ENCODE data around the gene EVPLL. TPM values are rescaled to one million over a fixed set of nuclear protein-coding genes. Genes with fewer than 3 reads are reported as not detected.
"Not testable (repeated sequence)": the region's sequence is repeated elsewhere in the genome, so short reads cannot be mapped to it uniquely, and the experiment has no call there.

Gene EVPLL
- total RNA-seq, 1 donor from 2014 or later, result not detected

DNA sequence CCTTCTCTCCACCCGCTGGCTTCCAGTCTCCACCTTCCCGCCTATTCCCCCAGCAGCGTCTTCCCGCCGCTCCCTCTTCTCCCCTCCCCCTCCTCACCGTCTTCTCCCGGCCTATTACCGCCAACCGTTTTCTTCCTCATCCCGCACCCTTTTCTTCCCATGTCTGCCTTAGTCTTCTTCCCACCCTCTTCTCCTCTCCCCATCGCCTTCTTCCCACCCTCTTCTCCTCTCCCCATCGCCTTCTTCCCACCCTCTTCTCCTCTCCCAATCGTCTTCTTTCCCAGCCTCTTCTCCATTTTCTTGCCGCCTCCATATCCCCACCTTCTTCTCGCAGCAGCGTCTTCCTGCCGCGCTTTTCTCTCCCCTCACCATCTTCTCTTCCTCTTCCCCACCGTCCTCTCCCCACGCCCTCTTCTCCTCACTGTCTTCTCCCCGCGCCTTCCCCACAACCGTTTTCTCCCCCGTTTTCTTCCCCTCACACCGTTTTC, 33.8 kb downstream of the EVPLL start:
- intact Hi-C loops (cut with micrococcal nuclease); H3K27me3 Mint-ChIP-seq (ENCODE audit: insufficient read depth); H3K9me3 Mint-ChIP-seq; DNase-seq (ENCODE audit: low spot score); H3K36me3 Mint-ChIP-seq (ENCODE audit: low read depth): not testable (repeated sequence)
- Mint-ChIP-seq H3K27ac (peak overlapping the region; percentile 91), H3K4me1 (ENCODE audit: low read depth) (peaks cover 28% of the 10 kb centered on the region), H3K4me3 (peak overlapping the region; percentile 98)

DNA sequence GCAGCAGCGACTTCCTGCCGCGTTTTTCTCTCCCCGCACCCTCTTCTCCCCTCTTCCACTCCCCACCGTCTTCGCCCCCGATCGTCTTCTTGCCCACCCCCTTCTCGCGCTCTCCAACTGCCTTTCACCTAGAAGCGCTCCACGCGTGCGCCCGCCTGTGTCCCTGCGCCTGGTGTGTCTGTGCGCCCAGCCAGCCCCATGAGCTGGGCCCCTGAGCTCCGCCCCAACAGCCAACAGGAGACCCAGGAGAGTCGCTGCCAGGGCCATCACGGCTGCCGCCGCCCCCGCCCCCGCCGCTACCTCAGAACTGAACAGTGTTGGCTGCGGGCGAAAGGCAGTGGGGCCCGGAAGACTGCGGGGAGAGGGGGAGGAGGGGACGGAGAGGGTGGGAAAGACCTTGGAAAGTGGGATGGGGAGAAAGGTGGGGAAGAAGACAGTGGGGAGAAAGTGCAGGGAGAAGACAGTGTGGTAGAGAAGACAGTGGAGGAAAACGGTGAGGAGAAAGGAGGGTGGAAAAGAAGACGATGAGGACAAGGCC, 34.5 kb downstream of the EVPLL start:
- H3K4me1 Mint-ChIP-seq (ENCODE audit: low read depth), result peaks cover 28% of the 10 kb centered on the region
- H3K27me3 Mint-ChIP-seq (ENCODE audit: insufficient read depth); DNase-seq (ENCODE audit: low spot score); H3K9me3 Mint-ChIP-seq; H3K36me3 Mint-ChIP-seq (ENCODE audit: low read depth); H3K27ac Mint-ChIP-seq; intact Hi-C loops (cut with micrococcal nuclease): not testable (repeated sequence)
- H3K4me3 Mint-ChIP-seq, result peak overlapping the region; percentile 98

DNA sequence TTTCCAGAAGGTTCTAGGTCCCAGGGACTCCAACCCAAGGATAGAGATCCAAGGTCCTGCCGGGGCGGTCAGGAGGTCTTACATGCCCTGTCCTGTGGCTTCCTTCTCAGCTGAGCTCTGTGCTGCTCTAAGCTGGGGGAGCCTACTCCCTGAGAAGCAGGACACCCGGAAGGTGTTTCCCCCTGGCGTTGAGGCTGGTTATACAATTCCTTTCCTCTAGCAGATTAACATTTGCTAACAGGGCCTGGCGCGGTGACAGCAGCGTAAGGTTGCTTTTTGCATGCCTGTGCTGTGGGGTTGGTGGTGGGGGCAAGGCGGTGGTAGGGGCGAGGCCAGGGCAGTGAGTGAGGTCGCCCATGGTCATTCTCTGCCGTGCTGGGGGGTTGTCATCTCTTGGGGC, 43.9 kb downstream of the EVPLL start:
- DNase-seq (ENCODE audit: low spot score); H3K27me3 Mint-ChIP-seq (ENCODE audit: insufficient read depth); intact Hi-C loops (cut with micrococcal nuclease); H3K9me3 Mint-ChIP-seq; H3K4me1 Mint-ChIP-seq (ENCODE audit: low read depth); H3K36me3 Mint-ChIP-seq (ENCODE audit: low read depth); H3K27ac Mint-ChIP-seq; H3K4me3 Mint-ChIP-seq: not testable (repeated sequence)

DNA sequence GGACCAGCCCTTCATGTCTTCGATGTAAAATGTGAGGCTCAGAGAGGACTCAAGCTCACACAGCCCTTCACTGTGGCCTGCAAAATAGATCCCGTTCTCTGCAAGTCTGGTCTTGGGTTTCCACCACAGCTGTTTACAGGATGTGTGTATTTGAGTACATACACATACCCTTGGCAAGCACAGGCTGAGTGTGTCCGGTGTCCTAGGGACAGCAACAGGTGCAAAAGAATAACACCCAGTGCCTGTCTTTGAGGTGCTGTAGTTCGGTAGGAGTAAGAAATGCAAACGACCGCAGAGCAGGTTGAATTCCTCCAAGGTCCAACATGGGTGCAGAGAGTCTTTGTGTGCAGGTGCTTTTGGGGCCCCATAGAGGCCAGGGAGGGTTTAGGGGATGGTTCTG, 44.9 kb downstream of the EVPLL start:
- intact Hi-C loops (cut with micrococcal nuclease); H3K27me3 Mint-ChIP-seq (ENCODE audit: insufficient read depth); H3K4me3 Mint-ChIP-seq; H3K27ac Mint-ChIP-seq; H3K9me3 Mint-ChIP-seq; DNase-seq (ENCODE audit: low spot score); H3K36me3 Mint-ChIP-seq (ENCODE audit: low read depth); H3K4me1 Mint-ChIP-seq (ENCODE audit: low read depth): not testable (repeated sequence)

DNA sequence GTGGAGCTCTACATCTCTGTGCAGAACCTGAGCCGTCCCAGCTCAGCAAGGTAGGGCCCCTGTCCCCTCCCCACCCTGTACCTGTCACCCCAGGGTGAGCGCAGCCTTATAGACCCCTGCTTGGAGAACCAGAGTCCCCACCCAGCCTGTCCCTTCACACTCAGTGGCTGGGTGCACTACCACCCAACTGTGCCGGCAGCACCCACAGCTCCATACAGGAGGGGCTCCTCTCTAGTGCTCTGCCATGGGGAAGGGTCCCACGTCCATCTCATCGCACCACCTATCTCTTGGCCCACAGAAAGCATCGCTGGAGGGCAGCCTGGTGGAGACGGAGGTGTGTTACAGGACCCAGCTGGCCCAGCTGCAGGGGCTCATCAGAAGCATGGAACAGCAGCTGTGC, 45.4 kb downstream of the EVPLL start:
- H3K4me1 Mint-ChIP-seq (ENCODE audit: low read depth); H3K4me3 Mint-ChIP-seq; intact Hi-C loops (cut with micrococcal nuclease); H3K27me3 Mint-ChIP-seq (ENCODE audit: insufficient read depth); DNase-seq (ENCODE audit: low spot score); H3K9me3 Mint-ChIP-seq; H3K27ac Mint-ChIP-seq; H3K36me3 Mint-ChIP-seq (ENCODE audit: low read depth): not testable (repeated sequence)

DNA sequence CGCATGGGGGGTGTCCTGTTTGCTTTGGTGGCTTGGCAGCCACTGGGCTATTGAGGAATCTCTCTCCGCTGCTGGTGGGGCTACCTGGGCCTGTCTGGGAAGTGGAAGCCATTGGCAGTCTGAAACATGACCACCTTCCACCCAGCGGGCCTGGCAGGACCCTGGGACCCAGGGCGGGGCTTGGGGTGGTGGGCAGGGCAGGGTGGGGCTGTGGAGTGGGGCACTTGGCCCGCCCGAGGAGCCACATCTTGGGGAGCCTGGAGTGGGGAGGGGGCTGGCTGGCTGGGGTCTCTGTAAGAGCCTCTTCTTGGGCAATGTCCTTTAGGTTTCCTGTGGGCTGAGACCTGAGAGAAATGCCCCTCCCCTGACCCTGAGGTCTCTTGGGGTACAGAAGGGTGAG, 48.0 kb downstream of the EVPLL start:
- H3K9me3 Mint-ChIP-seq; H3K4me3 Mint-ChIP-seq; H3K36me3 Mint-ChIP-seq (ENCODE audit: low read depth); intact Hi-C loops (cut with micrococcal nuclease); DNase-seq (ENCODE audit: low spot score); H3K27ac Mint-ChIP-seq; H3K4me1 Mint-ChIP-seq (ENCODE audit: low read depth); H3K27me3 Mint-ChIP-seq (ENCODE audit: insufficient read depth): not testable (repeated sequence)

GRCh38 chr17:18426639-18427038, 49.1 kb downstream of the EVPLL start:
- H3K27ac Mint-ChIP-seq; intact Hi-C loops (cut with micrococcal nuclease); DNase-seq (ENCODE audit: low spot score); H3K27me3 Mint-ChIP-seq (ENCODE audit: insufficient read depth); H3K4me1 Mint-ChIP-seq (ENCODE audit: low read depth); H3K9me3 Mint-ChIP-seq; H3K36me3 Mint-ChIP-seq (ENCODE audit: low read depth); H3K4me3 Mint-ChIP-seq: not testable (repeated sequence)

- H3K4me1 Mint-ChIP-seq (ENCODE audit: low read depth); intact Hi-C loops (cut with micrococcal nuclease); H3K9me3 Mint-ChIP-seq; H3K36me3 Mint-ChIP-seq (ENCODE audit: low read depth); H3K27ac Mint-ChIP-seq; DNase-seq (ENCODE audit: low spot score); H3K27me3 Mint-ChIP-seq (ENCODE audit: insufficient read depth); H3K4me3 Mint-ChIP-seq: not testable (repeated sequence)
Measured at GRCh38 chr17:18432206-18432605, 54.6 kb downstream of the EVPLL start.

Other genes with a start within 250 kb of the EVPLL start
- 127 and 128 TPM in 2 replicates for gene ALKBH5, start 193.9 kb upstream of the EVPLL start, total RNA-seq
- gene LLGL1, start 152.1 kb upstream of the EVPLL start, total RNA-seq, result 22.6 and 23.4 TPM in 2 replicates
- gene FLII, start 119.0 kb upstream of the EVPLL start, total RNA-seq, result 268 and 275 TPM in 2 replicates
- gene MIEF2, start 117.1 kb upstream of the EVPLL start, total RNA-seq, result 5.8 and 7.0 TPM in 2 replicates
- 75.2 and 87.2 TPM in 2 replicates for gene TOP3A, start 62.8 kb upstream of the EVPLL start, total RNA-seq
- gene SMCR8, start 62.5 kb upstream of the EVPLL start, total RNA-seq, result 18.7 and 19.2 TPM in 2 replicates
- 51.5 and 56.2 TPM in 2 replicates for gene SHMT1, start 14.2 kb upstream of the EVPLL start, total RNA-seq
- not detected in 2 replicates for gene LGALS9C, start 99.0 kb downstream of the EVPLL start, total RNA-seq